SK-N-SH treated with all-trans-retinoic acid at 6 μM for 48 hours (cell line): ENCODE data around the gene TLE4.

Experiments used
- ATAC-seq: fragments of 200-7000 bp; cut with Tn5 transposase; 3 replicates; pipeline ENCODE4 v1.9.1; 2020; ENCODE audit warnings: mild to moderate bottlenecking, moderate library complexity
- ARNTL ChIP-seq: fragments of 450-650 bp; formaldehyde crosslinking; IDR thresholded peaks from 2 replicates; pipeline ENCODE4 v1.5.0; 2020; ENCODE audit warnings: low read depth, mild to moderate bottlenecking, moderate library complexity, borderline replicate concordance
- BACH2 ChIP-seq: fragments of 250-450 bp; sonication (Bioruptor Pico); IDR thresholded peaks from 2 replicates; pipeline ENCODE4 v1.9.0; 2021; ENCODE audit warnings: mild to moderate bottlenecking, borderline replicate concordance
- CREB5 ChIP-seq: fragments of 250-450 bp; sonication (Bioruptor Pico); IDR thresholded peaks from 2 replicates; pipeline ENCODE4 v1.5.1; 2020; ENCODE audit warnings: low read depth, mild to moderate bottlenecking, moderate library complexity
- CSDC2 ChIP-seq: fragments of 250-450 bp; sonication (Bioruptor Pico); IDR thresholded peaks from 2 replicates; pipeline ENCODE4 v1.5.0; 2020; ENCODE audit warnings: mild to moderate bottlenecking, moderate library complexity
- ESRRG ChIP-seq: fragments of 250-450 bp; sonication (Bioruptor Pico); IDR thresholded peaks from 2 replicates; pipeline ENCODE4 v1.6.1; 2021; ENCODE audit warnings: mild to moderate bottlenecking
- GLIS3 ChIP-seq: fragments of 250-450 bp; sonication (Bioruptor Pico); IDR thresholded peaks from 2 replicates; pipeline ENCODE4 v1.5.0; 2020; ENCODE audit warnings: mild to moderate bottlenecking, moderate library complexity
- ISL1 ChIP-seq: fragments of 250-450 bp; sonication (Bioruptor Pico); IDR thresholded peaks from 2 replicates; pipeline ENCODE4 v2.1.2; 2022; ENCODE audit warnings: mild to moderate bottlenecking, moderate library complexity
- OSR1 ChIP-seq: fragments of 250-450 bp; sonication (Bioruptor Pico); IDR thresholded peaks from 2 replicates; pipeline ENCODE4 v1.8.0; 2022; ENCODE audit warnings: moderate library complexity, mild to moderate bottlenecking, inconsistent platforms
- PATZ1 ChIP-seq: fragments of 250-450 bp; sonication (Bioruptor Pico); IDR thresholded peaks from 2 replicates; pipeline ENCODE4 v1.8.0; 2020; ENCODE audit warnings: mild to moderate bottlenecking, moderate library complexity, borderline replicate concordance
- PPARA ChIP-seq: fragments of 250-450 bp; sonication (Bioruptor Pico); IDR thresholded peaks from 2 replicates; pipeline ENCODE4 v1.5.0; 2020; ENCODE audit warnings: mild to moderate bottlenecking, borderline replicate concordance
- SNAI2 ChIP-seq: fragments of 250-450 bp; sonication (Bioruptor Pico); IDR thresholded peaks from 2 replicates; pipeline ENCODE4 v1.5.0; 2020; ENCODE audit warnings: mild to moderate bottlenecking, moderate library complexity
- TCF4 ChIP-seq: fragments of 250-450 bp; sonication (Bioruptor Pico); IDR thresholded peaks from 2 replicates; pipeline ENCODE4 v1.8.0; 2021; ENCODE audit warnings: mild to moderate bottlenecking, moderate library complexity, borderline replicate concordance
- ZC3H10 ChIP-seq: fragments of 250-450 bp; sonication (Bioruptor Pico); IDR thresholded peaks from 2 replicates; pipeline ENCODE4 v1.5.1; 2021; ENCODE audit warnings: mild to moderate bottlenecking, moderate library complexity
- ZFP3 ChIP-seq: fragments of 250-450 bp; sonication (Bioruptor Pico); IDR thresholded peaks from 2 replicates; pipeline ENCODE4 v1.5.0; 2020; ENCODE audit warnings: mild to moderate bottlenecking, moderate library complexity
- ZFP30 ChIP-seq: fragments of 450-650 bp; formaldehyde crosslinking; IDR thresholded peaks from 2 replicates; pipeline ENCODE4 v1.5.0; 2022; ENCODE audit warnings: mild to moderate bottlenecking, moderate library complexity
- ZNF565 ChIP-seq: fragments of 450-650 bp; formaldehyde crosslinking; conservative IDR thresholded peaks from 2 replicates; pipeline ENCODE4 v1.5.0; 2020; ENCODE audit warnings: low read depth, mild to moderate bottlenecking, moderate library complexity
- ZNF70 ChIP-seq: fragments of 450-650 bp; formaldehyde crosslinking; IDR thresholded peaks from 2 replicates; pipeline ENCODE4 v1.5.0; 2020; ENCODE audit warnings: mild to moderate bottlenecking, moderate library complexity
- TF ChIP-seq, protein P1 (sequence below): fragments of 250-450 bp; sonication (Bioruptor Pico); IDR thresholded peaks from 2 replicates; pipeline ENCODE4 v1.5.0; 2020; ENCODE audit warnings: mild to moderate bottlenecking, moderate library complexity
- TF ChIP-seq, protein P2 (sequence below): fragments of 250-450 bp; sonication (Bioruptor Pico); IDR thresholded peaks from 2 replicates; pipeline ENCODE4 v1.5.1; 2021; ENCODE audit warnings: mild to moderate bottlenecking, moderate library complexity
- TF ChIP-seq, protein P3 (sequence below): fragments of 250-450 bp; sonication (Bioruptor Pico); IDR thresholded peaks from 2 replicates; pipeline ENCODE4 v1.8.0; 2021; ENCODE audit warnings: low read depth, mild to moderate bottlenecking, moderate library complexity, borderline replicate concordance

Gene TLE4

GRCh38 chr9:79568337-79569101, 3.2 kb upstream of the TLE4 start (continued):
- TF ChIP-seq ZC3H10: no peak
- no peak for TF ChIP-seq TCF4 (CRISPR knock-in tag)
- TF ChIP-seq, all 23 proteins: peak for 0

- no peak for TF ChIP-seq ZC3H10
- no peak for TF ChIP-seq PPARA (CRISPR knock-in tag)
- TF ChIP-seq SNAI2 (CRISPR knock-in tag): no peak
- TF ChIP-seq CREB5: no peak
- no peak for ATAC-seq
Measured at GRCh38 chr9:79569814-79570447, 1.8 kb upstream of the TLE4 start.

GRCh38 chr9:79570448-79571308, 1.1 kb upstream of the TLE4 start:
- TF ChIP-seq SNAI2 (CRISPR knock-in tag) (no peak), ZNF70 (no peak), BACH2 (no peak), OSR1 (CRISPR knock-in tag) (no peak), PATZ1 (no peak), ZFP3 (CRISPR knock-in tag) (no peak), ZFP30 (no peak), ESRRG (no peak), CSDC2 (CRISPR knock-in tag) (no peak), ARNTL (CRISPR knock-in tag) (no peak)
- TF ChIP-seq, protein P1, sequence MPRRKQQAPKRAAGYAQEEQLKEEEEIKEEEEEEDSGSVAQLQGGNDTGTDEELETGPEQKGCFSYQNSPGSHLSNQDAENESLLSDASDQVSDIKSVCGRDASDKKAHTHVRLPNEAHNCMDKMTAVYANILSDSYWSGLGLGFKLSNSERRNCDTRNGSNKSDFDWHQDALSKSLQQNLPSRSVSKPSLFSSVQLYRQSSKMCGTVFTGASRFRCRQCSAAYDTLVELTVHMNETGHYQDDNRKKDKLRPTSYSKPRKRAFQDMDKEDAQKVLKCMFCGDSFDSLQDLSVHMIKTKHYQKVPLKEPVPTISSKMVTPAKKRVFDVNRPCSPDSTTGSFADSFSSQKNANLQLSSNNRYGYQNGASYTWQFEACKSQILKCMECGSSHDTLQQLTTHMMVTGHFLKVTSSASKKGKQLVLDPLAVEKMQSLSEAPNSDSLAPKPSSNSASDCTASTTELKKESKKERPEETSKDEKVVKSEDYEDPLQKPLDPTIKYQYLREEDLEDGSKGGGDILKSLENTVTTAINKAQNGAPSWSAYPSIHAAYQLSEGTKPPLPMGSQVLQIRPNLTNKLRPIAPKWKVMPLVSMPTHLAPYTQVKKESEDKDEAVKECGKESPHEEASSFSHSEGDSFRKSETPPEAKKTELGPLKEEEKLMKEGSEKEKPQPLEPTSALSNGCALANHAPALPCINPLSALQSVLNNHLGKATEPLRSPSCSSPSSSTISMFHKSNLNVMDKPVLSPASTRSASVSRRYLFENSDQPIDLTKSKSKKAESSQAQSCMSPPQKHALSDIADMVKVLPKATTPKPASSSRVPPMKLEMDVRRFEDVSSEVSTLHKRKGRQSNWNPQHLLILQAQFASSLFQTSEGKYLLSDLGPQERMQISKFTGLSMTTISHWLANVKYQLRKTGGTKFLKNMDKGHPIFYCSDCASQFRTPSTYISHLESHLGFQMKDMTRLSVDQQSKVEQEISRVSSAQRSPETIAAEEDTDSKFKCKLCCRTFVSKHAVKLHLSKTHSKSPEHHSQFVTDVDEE (CRISPR knock-in tag): no peak
- TF ChIP-seq, protein P2, sequence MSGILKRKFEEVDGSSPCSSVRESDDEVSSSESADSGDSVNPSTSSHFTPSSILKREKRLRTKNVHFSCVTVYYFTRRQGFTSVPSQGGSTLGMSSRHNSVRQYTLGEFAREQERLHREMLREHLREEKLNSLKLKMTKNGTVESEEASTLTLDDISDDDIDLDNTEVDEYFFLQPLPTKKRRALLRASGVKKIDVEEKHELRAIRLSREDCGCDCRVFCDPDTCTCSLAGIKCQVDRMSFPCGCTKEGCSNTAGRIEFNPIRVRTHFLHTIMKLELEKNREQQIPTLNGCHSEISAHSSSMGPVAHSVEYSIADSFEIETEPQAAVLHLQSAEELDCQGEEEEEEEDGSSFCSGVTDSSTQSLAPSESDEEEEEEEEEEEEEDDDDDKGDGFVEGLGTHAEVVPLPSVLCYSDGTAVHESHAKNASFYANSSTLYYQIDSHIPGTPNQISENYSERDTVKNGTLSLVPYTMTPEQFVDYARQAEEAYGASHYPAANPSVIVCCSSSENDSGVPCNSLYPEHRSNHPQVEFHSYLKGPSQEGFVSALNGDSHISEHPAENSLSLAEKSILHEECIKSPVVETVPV: no peak
- peak; percentile 27 for ATAC-seq

- ATAC-seq: no peak
- TF ChIP-seq BACH2 (no peak), PPARA (CRISPR knock-in tag) (no peak), ZC3H10 (no peak), ESRRG (no peak), ARNTL (CRISPR knock-in tag) (no peak), ZNF565 (CRISPR knock-in tag) (no peak), CSDC2 (CRISPR knock-in tag) (no peak), OSR1 (CRISPR knock-in tag) (no peak), ZNF70 (no peak), CREB5 (no peak), SNAI2 (CRISPR knock-in tag) (no peak), PATZ1 (no peak), ISL1 (CRISPR knock-in tag) (no peak), GLIS3 (no peak)
- TF ChIP-seq, protein P3, sequence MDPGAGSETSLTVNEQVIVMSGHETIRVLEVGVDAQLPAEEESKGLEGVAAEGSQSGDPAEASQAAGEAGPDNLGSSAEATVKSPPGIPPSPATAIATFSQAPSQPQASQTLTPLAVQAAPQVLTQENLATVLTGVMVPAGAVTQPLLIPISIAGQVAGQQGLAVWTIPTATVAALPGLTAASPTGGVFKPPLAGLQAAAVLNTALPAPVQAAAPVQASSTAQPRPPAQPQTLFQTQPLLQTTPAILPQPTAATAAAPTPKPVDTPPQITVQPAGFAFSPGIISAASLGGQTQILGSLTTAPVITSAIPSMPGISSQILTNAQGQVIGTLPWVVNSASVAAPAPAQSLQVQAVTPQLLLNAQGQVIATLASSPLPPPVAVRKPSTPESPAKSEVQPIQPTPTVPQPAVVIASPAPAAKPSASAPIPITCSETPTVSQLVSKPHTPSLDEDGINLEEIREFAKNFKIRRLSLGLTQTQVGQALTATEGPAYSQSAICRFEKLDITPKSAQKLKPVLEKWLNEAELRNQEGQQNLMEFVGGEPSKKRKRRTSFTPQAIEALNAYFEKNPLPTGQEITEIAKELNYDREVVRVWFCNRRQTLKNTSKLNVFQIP (CRISPR knock-in tag): no peak
Measured at GRCh38 chr9:79572032-79572607, 355 bp downstream of the TLE4 start.
